HG03469 (cell line): ENCODE data around the gene LRIG1.

Source experiments
- ATAC-seq: cut with Tn5 transposase; IDR thresholded peaks from one replicate; pipeline ENCODE4 v1.9.1; 2021; ENCODE audit warnings: mild to moderate bottlenecking, moderate library complexity, moderate number of reproducible peaks; ENCODE audit not compliant: unreplicated experiment

LRIG1 gene

GRCh38 chr3:66406831-66407610 lies 93.8 kb downstream of the LRIG1 start:
- ATAC-seq = no peak

DNA sequence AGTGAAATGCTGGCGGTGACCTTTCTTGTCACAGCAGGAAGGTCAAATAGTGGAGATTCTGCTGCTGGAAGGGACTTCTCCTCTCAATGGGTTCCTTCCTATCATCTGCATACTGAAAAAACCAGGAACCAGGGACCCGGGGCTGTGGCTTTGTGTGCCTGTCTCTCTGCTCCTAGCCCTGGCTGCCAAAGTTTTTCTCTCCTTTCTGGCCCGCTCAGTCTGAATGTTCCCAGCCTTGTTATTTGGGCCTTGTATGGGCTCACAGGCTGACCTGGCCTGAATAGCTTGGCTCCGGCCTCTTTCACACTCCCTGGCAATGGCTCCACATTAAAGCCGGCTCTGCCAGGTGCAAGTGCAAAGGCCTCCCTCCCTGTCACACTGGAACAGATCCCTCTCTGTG lies 94.7 kb downstream of the LRIG1 start:
- ATAC-seq = no peak

- ATAC-seq = no peak
Measured at GRCh38 chr3:66405701-66406091, 95.1 kb downstream of the LRIG1 start.

DNA sequence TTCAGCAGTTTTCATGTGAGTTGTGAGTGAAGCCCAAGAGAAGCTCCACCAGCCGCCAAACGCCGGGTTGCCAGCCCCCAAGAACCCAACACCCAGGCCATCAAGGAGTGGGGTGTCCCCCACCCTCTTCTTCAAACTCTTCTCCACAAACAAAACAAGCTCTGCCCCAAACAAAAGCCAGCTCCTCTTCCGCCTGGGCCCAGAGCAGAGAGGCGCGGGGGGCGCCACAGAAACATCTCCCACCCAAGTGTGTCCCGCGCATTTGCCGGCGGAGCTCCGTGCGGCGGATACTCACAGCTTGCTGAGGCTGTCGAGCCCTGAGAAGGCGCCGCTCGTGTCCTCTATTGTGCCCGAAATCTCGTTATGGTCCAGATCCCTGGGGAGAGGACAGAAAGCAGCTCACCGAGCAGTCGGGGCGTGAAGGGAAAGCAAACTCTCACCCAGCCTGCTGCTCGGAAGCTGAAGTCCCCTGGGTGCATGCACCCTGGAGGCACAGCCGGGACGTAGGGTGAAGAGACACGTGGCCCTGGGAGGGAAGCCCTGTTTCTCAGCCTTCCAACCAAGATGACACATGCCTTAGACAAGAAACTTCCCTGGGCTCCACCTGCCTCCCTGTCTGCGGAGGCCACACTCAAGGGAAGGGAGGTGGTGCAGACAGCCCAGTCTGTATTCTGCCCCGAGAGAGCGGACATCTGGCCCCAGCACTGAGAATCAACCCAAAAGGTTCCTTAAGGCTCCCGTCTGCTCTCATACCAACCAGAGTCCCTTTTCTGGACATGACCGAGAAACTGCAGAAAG lies 95.7 kb downstream of the LRIG1 start:
- ATAC-seq = no peak

GRCh38 chr3:66404197-66404596 lies 96.6 kb downstream of the LRIG1 start:
- no peak for ATAC-seq

DNA sequence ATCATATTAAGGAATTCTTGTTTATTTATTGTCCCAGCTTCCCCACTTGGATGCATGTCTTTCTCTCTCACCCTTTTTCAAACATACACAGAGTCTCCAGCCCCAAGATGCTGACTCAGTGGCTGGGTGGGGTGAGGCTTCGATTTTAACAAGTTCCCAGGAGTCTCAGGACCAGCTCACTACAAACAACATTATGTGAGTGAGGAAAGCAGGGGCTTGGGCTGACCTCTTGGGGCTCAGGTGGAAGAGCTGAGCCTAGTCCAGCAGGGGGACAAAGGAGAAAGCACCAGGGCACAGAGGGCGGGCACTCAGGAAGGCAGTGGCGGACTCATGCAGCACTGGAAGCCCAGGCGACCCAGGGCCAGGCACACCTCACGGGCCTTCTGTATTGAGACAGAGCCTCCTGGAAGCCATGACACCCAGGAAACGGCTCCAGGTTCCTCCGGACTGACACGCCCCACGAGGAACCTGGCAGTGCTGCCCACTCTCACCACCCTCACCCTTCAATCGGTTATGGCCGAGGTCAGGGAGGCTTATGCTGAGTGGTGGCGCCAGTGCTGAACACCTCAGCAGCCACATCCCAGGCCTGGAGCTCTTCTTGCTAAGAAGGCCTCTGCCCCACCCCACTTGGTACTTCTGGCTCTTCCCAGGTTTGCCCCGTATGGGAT lies 97.4 kb downstream of the LRIG1 start:
- no peak for ATAC-seq

GRCh38 chr3:66402596-66403290 lies 98.1 kb downstream of the LRIG1 start:
- no peak for ATAC-seq

DNA sequence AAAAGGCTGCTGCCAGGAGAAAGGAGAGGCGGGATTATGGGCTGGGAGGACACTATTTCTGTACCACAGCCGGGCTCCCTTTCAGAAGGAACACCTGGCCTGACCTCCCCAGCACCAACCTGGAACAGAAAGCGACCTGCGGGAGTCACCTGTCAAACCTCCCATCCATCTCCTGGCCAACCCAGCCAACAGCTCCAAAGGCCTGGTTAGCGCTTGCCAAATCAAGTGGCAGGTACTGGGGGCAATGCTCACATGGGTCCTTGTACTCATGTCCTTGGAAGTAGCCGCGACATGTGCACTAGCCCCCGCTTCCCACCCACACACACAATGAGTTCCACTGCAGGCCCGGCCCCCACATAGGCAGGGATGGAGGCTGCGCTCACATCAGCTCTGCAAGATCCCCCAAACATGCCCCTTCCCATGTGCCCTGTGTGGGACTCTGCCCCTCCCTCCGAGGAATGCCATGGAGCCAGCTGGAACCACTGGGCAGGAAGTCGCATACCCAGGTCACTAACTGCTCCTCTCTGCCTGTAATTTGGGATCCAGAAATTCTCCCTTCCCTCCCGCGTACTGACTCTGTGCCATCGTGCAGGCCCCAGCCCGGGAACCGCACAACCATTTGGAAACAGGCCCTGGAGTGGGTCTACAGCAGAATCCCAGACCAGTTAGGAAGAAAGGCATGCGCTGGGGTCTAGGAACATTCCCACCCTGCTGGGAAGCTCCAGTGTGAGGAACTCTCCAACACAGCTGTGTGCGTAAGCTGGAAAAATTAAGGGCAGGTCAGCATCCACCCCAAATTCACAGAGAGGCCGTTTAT lies 98.9 kb downstream of the LRIG1 start:
- no peak for ATAC-seq

DNA sequence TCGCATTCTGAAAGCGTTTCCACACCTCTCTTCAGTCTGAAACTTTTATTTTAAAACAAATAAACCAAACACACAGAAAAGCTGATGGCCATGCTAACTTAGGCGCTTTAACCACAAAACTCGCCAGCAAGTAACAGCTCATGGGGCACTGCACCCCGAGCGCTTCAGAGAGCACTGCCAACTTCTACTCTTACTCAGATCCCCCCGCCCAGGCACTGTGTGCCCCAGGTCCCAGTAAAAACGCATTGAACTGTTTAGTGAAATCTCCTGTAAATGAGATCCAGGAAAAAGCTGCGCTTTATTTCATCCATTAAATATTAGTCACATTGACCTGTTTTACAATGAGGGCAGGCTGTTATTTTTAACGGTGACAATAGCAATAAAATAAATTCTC lies 99.7 kb downstream of the LRIG1 start:
- ATAC-seq = no peak

DNA sequence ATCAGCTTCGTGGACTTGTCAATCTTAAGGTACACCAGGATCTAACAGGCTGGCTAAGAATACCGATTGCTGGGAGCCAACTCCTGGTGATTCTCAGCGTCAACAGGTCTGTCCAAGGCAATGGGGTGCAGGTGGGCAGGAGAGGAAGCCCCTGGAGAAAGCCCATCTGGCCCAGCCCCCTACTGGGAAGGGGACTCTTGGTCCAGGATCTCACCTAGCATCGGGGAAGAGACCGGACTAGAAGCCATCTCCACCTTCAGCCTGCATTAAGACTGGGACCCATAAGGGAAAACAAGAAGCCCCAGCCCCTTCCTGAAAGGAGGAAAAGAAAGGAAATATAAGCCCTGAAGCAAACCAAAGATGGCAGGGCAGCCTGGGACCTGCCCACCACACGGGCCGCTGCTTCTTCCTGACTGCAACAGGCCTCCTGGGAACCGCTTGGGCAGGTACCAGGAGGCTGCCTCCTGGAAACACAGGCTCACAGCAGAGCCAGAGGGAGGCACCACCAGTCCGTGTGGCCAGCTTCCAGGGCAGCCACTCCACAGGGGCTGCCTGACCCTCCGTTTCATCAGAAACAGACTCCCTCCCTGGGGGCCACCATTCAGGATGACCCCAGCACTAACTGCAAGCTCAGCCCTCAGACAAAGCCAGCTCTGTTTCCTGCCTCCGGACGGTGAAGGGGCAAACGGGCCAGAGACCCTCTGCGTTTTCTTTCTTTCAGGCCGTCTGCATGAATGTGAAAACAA lies 100.2 kb downstream of the LRIG1 start:
- ATAC-seq = no peak

DNA sequence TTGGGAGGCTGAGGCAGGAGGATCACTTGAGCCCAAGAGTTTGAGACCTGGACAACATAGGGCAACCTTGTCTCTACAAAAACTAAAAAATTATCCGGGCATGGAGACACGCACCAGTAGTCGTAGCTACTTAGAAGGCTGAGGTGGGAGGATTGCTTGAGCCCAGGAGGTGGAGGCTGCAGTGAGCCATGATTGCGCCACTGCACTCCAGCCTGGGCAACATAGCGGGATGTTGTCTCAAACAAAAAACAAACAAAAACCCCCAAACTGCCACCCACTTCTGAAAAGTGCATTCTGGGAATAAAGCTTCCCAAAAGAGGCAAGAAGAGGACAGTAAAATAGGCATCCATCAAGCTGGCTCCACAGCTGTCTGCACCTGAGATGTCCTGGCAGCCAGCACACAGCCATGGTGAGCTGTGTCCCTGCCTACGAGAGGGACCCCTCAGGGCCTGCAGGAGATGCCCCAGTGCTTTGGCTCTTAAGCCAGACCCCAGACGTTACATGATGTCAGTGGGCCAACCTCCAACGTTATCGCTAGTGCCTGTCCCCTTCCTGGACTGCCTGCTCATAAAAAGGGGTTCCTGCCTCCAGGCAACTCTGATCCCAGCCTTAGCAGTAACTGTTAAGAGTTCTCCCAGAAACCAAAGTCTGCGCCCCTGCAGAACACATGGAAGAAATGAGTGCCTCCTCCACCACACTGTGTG lies 101.1 kb downstream of the LRIG1 start:
- no peak for ATAC-seq

DNA sequence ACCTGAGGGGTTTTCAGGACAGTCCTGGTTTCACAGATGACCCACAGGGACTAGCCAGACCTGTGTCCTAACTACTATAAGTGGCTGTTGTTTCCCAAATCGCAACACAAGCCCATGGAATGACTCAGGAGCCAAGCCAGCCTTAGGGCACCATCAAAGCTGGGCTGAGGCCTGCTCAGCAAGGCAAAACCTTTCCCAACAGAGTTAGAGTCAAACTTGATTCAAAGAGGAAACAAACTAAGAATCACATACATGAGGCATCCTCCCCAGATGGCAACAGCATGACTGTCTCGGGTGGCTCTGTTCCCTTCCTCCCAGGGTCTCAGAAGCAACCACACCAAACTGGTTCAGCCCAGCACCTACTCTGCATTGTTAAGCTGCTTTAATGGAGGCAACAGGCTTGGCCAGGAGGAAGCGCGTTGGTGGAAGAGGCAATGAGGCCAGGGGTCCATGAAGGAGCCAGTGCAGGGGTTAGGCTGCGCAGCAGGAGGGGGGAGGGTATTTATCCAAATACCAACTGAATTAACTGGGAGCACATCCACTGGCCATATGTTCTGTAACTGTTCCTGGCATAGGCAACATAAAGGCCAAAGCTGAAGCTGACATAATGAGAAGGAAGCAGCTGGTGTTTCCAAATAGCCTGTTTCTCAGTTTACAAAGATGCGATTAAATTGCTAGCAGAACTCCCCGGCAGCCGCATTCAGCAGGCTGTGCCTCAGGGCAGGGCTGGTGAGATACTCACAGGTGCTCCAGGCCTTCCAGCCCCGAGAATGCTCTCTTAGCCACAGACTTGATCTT lies 102.4 kb downstream of the LRIG1 start:
- no peak for ATAC-seq

GRCh38 chr3:66397745-66398144 lies 103.1 kb downstream of the LRIG1 start:
- no peak for ATAC-seq

- no peak for ATAC-seq
Measured at GRCh38 chr3:66396888-66397287, 103.9 kb downstream of the LRIG1 start.

GRCh38 chr3:66396161-66396760 lies 104.6 kb downstream of the LRIG1 start:
- ATAC-seq = no peak

DNA sequence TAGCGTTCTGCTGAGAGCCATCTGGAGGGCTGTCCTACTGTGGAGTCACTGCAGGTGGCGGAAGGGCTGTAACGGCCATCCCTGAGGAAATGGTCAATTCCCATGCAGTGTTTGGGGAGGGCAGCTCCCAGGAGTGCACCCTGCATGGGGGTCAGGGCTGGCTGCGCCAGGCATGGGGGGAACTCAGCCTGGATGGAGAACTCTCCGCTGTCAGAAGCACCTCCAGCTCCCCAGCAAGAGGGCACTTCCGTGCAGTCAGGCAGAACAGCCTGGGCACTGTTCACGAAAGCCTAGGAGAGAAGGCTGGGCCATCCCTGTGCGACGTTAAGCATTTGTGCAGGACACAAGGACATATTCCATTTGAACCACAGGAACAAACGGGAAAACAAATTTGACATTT lies 105.2 kb downstream of the LRIG1 start:
- no peak for ATAC-seq

DNA sequence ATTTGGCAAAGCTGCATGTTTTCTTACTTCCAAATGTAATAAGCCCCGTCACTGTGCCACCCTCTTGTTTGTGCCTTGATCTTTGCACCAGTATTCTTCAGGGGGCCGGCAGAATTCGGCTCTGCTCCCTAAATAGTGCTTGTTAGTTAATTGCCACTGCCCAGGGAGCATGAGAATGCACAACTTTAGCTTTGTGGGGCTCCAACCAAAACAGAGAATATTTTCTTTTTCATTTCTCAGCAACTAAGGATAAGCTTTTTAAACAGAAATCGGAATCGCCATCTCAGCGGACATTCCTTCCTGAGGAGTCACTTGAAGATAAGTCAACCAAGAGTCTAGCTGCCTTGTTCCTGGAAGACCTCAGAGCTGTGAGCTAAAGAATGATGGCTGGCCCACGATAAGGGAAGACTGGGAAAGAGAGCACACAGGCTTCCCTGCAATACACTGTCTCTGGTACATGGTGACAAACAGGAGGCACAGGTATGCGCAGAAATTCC lies 106.0 kb downstream of the LRIG1 start:
- ATAC-seq = no peak
